Suppressor macrophage treated with lipopolysaccharide for 1 hour (primary cell): ENCODE measurements around the gene PDP2.
A peak's percentile ranks its signal among the peaks of the same experiment; 100 is the strongest.

Experiments
- DNase-seq, 3 donors: peaks; one replicate each; pipeline ENCODE4 v3.0.0-alpha.2; 2020 to 2022

PDP2 gene

DNA sequence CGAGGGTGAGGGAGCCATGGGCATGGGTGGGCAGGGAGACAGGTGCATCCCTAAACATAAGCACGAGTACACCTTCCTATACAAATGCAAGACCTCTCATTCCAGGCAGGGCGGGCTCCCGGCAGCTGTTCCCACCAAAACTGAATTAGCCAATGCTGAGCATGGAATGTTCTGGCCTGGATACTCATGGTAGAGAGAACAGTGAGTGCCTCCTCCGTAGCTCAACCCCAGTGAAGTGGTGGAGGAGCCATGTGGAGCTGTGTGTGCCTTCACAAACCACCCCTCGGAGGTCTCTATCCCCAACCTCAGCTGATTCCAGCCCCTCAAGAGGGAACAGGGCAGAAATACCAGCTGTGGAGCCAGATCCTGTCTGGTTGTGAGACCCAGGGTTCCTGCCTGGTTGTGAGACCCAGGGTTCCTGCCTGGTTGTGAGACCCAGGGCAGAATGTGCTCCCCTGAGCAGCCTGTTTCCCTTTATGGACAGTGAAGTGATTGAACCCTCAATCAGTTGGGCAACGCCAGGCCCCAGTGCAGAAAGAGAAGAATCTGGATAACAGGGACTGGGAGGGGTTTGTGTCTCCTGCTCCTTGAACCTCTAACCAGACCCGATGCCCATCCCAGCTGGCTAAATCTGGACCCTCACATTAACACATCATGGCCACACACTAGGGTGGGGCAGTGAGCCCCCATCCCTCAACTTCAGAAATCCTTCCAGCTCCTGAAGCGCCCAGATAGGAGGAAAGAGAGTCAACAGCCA is 40.8 kb downstream of the PDP2 start:
- no peak for DNase-seq

DNA sequence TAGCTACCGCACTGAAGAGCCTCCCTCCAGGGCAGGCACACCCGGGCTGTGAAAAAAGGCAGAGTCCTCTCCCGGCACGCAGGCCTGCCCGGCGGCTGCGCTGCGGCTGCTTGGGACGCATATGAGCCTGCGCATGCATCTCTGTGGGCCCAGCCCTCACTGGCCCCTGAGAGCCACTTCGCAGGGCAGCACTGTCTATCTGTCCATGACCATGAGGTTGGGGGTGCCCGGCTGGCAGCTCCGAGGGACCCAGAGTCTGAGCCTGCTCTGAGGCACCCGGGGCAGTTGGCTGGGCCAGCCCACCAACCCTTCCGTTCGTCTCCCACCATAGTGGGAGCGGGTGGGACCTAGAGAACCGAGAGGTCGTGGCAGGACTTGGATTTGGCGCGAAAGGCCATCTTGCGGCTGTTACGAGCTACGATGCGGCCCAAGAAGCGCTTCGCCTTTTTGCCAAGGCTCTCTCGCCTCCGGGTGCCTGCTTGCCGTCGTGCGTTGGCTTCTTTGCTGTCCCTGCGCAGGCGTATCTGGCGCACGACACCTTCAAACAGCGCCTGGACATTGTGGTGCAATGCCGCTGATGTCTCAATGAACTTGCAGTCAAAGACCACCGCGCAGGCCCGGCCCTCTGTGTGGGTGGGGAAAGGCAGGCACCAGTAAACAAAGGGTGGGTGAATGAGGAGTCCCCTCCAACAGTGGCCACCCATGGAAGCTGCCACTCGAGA is 41.6 kb downstream of the PDP2 start:
- DNase-seq, result no peak

DNA sequence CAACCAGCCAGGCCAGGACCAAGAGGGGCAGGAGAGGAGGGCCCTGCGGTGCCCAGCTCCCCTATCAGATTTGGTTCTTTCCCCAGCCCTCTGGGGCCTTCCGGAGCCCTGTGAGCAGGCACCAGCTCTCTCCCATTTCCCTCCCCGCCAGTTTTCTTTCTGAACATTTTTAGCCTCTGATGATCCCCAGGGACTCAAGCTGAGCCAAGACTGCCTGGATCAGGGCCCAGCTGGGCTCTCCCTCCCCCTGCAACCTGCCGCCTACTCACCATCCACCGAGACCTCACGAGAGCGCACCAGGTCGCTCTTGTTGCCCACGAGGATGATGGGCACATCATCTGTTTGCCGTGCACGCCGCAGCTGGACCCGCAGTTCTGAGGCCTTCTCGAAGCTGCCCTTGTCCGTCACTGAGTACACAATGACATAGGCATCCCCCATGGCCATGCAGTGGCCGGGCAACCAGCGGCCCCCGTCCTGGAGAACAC is 43.0 kb downstream of the PDP2 start:
- no peak for DNase-seq

DNA sequence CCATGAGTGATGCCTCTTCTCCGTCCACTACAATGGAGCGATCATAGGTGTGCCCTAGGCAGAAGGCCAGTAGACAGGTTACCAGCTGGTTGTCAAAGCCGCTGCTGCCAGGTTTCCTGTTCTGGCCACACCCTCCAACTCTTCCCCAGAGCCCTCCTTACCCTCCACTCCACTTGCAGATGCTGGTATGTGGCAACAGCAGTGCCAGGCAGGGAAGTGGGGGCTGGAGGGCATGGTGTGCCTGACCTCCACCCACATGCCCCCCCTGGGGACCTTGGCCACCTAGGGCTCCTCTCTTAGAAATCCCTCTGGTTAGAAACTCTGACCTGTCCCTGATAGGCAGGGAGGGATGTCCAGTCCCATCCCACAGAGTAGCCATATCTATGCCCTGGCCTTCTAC is 43.6 kb downstream of the PDP2 start:
- DNase-seq, result no peak

DNA sequence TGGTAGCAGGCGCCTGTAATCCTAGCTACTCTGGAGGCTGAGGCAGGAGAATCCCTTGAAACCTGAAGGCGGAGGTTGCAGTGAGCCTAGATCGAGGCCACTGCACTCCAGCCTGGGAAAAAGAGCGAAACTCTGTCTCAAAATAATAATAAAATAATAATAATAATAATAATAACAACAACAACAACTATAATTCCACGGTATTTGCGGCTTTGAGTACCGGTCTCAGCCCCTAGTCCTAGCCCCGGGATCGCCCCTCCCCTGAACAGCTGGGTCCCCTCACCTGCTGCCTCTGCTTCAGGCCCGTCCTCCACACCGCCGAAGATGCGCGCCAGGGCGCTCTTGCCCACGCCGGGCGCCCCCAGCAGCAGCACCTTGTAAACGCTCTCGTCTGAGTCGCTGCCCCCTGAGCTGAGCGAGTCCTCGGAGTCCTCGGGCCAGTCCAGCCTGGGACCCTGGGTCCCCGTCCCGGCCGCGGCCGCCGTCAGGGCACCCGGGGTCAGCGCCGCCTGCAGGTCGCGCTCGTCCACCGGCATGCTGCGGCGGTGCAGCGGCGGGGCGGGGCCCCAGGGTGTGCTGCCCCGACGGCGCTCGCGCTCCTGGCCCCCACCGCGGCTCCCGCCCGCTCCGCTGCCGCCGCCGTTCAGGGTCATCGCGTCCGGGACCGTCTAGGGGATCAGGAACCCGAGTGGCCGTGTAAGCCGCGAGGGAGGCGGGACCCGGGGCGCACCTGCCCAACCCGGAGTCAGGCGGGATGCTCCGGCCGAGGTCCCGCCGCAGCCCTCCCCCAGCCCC is 44.4 kb downstream of the PDP2 start:
- DNase-seq, result peak; percentile 45 to 79 (median 58)

DNA sequence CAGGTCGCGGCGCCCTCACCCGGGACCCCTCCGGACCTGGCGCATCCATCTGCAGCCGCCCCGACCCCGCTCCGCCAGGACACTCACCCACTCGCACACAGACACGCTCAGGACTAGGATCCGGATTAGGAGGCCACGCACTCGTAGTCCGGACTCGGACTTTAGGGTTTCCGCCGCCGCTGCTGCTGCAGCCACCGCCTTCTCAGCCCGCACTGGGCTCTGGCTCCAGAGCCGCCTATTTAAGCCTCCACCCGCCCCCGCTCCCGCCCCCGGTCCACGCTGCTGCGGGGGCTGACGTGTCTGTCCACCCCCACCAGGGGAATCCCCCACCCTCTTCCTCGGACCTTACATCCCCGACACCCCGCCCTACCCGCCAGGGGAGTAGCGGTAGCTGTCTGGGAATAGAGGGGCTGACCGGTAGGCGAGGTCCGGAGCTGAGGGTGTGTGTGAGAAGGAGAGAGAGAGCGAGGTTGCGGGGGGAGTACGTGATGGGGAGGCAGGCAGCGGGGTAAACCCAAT is 45.1 kb downstream of the PDP2 start, which contains the start of gene RRAD:
Gene RRAD, minus strand, starts transcription at position 214 of the 519 bp plus-strand sequence. CDS start 356 bp downstream, outside the sequence.
- DNase-seq, result peak; percentile 50 to 70 (median 56)

DNA sequence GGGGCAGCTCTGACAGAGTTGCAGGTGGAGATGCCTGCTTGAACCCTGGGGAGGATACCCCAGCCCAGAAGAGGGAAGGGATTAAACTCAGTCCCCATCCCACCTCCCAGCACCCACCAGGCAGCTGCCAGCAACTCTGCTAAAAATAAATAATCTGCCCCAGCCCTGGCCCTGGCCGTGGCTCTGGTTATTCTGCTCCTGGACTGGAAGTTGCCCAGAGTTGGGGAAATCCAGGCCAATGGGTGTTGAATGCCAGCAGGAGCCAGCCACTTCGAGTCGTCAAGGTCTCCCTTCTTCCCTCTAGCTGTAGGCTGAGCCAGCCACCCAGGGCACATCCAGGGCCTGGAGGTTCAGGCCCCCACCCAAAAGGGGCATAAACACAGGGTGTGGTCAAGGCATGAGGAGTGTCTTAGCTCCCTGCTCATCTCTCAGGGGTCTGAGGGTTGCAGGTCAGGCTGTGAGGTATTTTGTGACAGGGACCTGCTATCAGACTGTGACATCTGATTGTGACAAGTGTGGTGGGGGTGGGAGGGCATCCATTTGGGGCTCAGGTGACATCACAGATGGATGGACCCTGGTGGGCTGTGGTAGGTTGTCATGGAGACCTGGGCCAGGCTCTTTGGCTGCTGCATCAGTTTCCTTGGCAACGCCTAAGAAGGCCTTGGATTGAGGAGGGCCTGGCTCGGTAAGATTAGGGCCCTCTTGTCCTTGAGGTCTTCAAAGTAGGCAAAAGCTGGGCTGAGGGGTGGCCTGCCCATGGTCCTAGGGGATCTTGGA is 46.0 kb downstream of the PDP2 start:
- no peak for DNase-seq

DNA sequence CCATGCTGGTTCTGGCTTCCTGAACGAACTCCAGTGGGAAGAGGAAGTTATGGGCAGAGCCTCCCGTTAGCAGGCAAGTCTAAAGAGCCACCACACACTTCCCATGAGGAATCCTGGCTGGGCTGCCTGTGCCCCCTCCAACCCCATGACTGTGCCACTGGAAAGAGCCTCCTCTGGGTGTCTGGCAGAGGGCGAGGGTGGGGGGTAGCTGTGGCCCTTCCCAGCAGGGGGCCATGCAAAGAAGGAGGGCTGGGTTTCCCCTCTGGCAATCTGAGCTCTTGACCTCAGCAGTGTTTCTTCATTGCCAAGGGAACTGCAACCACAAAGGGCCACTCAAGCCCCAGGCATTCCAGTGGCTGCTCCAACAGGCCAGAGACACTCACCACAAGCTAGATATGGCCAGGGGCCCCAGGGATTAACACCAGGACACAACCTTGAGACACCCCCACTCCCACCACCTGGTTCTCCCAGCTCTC is 46.7 kb downstream of the PDP2 start:
- peak; percentile 69 to 82 (median 80) for DNase-seq

DNA sequence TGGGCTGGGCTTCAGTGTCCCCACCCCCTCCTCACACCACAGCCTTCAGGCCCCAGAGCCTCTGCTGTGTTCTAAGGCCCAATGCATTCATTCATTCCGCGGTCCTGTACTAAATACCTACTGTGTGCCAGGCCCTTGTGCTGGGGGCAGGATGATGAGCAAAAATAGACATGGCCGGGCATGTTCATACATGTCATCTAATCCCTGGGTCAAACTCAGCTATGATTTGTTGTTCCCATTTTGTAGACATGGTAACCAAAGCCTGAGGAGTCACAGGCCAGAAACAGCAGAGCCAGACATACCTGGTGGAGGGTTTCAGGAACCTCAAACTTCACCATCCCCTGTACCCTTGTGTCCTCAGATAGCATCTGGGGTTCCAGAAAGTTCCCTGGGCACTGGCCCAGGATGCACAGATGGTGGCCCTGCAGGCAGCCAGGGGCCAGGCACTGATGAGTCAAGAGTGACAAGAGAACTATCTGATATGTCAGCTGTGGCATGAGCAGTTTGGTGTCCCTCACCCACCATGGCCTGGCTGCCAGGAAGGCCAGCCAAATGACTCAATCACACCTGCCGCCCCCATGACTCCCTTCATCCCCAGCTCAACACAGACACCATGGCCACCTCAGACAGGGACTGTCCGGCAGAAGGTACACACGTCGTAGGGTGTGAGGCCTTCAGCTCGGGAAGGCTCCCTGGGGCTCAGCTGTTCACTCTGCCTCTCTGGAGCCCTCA is 47.8 kb downstream of the PDP2 start:
- peak in 2 of 3 donors; percentile 10 to 38 for DNase-seq

DNA sequence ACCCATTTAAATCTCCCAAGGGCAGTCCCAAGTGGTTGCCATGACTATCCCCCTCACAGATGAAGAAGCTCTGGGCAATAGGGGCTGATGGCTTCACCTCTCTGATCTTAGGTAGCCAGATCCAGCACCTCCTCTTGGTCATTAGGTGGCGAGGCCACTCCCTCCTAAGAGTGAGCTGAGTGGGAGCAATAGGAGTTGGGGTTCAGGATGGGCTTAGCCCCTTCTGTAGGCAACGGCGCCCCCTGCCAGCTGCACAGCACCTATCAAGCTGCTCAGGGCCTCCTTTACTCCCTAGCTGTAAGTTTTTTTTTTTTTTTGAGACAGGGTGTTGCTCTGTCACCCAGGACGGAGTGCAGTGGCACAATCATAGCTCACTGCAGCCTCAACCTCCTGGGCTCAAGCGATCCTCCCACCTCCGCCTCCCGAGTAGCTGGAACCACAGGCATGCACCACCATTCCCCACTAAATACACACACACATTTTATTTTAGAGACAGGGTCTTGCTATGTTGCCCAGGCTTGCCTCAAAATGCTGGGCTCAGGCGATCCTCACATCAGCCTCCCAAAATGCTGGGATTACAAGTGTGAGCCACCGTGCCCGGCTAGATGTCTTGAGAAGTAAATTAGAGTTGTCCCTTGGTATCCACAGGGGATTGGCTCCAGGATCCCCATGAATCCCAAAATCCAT is 48.5 kb downstream of the PDP2 start:
- peak in 2 of 3 donors; percentile 40 to 52 for DNase-seq

DNA sequence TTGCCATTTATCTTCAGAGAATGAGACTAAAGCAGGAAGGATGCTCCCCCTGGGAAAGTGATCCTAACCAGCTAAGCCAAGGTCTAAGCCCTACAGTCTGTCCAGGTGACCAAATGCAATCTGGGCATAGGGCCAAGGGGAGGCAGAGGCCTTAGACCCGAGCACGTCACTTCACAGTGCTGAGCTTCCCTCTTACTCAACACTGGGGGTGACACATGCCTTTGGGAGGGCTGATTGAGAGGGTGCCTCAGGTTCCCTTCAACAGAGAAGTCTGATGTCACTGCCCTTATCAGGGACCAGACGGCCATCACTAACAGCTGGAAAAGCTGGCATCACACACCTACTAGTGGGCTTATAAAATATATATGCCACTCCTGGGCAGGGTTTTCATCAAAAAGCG is 49.9 kb downstream of the PDP2 start:
- DNase-seq, result peak; percentile 43 to 60 (median 45)

DNA sequence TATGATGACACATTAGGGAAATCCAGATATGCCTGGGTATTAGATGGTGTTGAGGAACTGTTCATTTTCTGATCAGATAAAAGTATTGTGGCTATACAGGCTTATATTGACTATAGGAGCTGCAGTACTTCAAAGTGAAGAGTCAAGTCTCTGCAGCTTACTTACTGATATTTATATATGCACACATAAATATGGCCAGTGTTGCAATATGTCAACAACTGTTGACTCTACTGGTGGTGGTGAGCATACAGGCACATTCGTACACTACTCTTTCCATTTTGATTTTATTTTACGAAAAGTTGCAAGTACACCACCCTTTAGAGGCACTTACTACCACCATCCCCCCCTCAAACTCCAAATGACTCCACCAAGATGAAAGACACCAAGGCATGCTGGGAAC is 51.4 kb downstream of the PDP2 start:
- DNase-seq, result no peak

DNA sequence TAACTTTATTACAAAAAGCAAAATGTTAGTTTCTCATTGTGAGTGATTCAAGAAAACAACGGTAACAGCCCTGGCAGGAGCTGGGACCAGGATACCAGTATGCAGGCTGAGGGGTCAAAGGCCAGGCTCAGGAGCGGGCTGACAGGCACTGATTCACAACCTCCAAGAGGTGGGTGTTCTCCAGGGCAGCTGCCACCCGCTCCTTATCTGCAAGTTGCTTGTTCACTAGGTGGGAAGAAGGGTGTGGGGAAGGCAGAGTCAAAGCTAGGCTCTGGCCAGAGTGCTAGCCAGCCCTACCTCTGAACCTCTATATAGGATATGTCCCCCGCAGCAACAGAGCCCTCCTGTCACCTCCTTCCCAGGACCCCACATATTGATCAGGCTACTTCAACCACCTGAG is 51.8 kb downstream of the PDP2 start:
- DNase-seq, result no peak

DNA sequence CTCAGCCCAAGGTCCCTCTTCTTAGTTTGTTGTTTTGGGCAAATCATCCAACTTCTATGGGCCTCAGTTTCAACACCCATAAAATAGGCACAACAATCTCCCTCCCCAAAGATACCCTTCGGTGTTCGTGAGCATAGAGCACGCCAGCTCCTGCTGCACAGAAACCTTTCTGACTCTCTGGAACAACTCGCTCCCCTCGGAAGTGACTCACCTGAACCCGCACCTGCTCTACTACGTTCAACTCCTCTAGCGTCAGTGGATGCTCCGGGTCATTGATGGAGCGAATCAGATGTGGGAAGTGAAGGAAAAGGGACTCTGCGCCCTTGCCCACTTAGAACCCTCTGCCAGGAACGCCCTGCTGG is 53.4 kb downstream of the PDP2 start:
- DNase-seq, result no peak

DNA sequence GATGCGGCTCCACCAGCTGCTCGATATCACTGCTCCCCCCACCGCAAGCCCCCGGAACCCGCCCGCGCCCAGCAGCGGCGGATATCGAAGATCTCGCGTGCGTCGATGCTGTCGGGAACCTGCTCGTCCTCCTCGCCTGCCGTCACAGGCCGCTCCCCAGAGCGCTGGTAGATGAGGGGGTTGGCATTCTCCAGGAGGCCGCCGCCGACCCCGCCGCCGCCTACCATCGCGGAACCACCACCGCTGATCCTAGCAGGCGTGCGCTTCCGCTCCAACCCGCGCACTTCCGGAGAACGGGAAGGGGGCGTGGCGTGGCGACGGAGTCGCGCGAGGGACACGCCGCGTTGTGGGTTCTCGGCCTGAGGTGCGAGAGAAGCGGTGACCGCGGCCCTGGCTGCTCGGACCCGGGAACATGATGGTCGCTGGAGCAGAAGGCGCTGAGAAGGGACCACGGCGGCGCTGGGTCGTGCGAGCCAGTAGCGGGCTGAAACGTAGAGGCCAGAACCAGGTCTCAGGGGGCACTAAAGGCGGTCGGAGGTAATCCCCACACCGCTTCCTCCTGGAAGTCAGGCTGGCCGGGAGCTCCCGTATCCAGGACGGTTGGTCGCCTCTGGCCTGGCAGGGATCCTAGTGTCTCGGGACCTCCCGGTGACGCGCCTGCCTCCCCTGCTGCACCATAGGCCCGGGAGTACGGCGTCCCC is 54.0 kb downstream of the PDP2 start, which contains the start of gene CIAO2B:
Gene CIAO2B, minus strand, starts transcription at position 265 of the 701 bp plus-strand sequence. Its CDS starts 38 bp downstream, at position 227.
- DNase-seq, result peak; percentile 91 to 96 (median 95)

DNA sequence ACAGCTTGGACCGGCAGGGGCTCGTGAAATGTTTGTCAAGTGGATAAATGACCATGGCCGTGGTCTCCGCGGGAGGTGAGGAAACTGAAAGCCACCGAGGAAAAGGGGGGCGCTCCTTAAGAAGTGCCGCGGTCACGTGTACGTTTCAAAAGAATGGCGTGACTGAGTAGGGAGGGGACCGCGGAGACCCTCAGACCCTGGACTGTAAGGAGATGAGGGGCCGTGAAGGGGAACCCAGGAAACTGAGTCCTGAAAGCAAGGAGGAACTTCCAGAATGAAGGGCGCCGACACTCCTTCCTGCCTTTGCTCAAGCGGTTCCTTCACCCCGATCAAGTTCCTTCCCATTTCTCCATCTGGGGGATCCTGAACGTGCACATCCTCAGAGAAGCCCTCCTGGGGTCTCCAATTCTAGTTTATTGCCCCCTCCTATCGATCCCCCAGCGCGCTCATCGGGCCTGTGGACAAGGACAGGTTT is 54.6 kb downstream of the PDP2 start:
- DNase-seq, result peak in 1 of 3 donors; percentile 31

DNA sequence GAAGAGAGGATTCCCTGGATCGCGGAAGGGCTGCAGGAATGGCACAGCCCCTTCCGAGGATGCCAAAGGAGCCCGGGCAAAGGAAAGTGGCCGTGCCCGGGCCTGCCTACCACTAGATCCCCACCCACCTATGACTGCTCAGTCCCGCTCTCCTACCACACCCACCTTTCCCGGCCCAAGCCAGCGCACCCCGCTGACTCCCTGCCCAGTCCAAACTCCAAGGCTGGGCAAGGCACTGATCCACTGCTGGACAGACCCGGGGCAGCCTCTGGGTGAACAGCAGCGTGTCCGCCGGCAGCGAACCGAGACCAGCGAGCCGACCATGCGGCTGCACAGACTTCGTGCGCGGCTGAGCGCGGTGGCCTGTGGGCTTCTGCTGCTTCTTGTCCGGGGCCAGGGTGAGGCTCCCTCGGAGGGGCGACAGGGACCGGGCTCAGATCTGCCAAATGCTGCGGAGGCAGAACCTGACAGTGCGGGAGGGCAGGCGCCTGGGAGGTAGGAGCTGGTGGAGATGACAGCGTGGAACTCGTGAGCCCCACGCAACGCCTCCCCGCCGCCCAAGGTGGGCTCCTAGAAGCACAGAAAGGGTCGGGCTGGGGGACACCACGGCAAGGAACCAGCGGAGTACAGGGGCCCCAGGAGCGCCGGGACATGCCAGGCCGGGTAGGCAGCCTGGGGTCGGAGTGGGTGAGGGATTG is 55.1 kb downstream of the PDP2 start, which contains the start of gene CES2:
Gene CES2, plus strand, starts transcription at position 203 of the 698 bp plus-strand sequence. Its CDS starts 120 bp downstream, at position 323.
- no peak for DNase-seq

DNA sequence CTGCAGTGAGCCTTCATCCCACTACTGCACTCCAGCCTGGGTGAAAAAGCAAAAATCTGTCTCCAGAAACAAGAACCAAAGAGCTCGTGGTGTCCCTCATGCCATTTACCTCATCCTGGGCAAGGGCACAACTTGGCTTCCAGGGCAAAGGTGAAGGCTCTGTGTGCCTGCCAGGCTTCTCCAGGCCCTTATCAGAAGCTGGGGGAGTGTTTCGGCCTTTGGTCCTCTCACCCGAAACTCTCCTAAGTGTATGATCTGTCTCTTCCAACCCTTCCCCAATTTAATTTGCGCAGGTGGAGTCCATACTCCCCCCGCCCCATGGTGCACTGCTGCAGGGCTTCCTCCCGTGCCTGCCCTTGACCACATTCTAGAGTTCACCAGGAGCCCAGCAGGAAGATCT is 56.1 kb downstream of the PDP2 start:
- DNase-seq, result no peak
